NCI-H748 (cell line): ENCODE data around the gene KCNQ1.

Experiments used
- DNase-seq: peaks from one replicate; lab custom pipeline; 2025; ENCODE audit not compliant: unreplicated experiment; lab: John Stamatoyannopoulos, UW

KCNQ1 gene

DNA sequence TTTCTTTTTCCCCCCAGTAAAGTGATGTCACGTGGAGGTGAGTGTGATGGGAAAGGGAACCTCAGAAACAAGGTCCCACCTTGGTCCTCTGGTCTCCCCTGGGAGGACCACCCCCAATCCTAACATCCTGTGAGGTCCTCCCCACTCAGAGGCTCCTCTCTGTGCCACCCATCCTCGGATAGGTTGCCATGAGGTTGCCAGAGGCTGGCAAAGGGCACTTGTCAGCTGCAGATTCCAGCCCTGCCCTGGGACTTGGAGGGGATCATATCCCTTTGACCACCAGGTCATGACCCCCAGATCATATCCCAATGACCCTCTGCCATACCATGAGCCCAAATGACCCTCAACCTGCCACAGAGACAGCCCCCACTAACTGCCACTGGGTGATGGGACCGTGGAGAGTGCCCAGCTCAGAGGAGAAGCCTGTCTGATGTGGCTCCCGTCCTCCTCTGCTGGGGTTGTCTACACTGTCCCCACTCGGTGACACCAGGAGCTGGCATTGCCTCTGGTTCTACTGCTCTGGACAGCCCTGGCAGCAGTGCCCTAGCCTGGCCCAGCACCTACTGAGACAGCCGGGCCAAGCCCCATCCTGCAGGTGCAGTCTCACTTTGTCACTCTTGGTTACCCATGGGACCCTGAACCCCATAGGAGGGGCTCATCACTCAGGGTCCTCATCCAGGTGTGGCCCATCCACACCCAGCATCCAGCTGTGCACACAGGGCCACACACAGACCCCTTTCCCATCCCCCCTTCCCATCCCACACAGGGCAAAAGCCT, 345.2 kb downstream of the KCNQ1 start:
- no peak for DNase-seq

DNA sequence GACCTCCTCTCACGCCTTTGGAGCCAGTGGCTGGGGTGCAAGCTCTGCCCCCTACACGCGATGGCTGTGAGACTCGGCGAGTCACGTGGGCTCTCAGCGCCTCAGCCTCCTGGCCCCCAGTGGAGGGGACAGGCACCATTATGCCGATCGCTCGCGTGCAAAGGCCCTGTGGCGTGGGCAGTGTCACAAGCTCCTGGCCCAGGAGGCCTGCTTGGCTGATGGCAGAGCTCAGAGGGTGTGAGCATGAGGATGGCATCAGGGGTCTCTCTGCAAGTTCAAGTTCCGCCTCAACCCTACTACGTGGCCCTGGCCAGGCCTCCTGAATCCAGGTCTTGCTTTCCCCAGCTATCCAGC, 345.7 kb downstream of the KCNQ1 start:
- no peak for DNase-seq

GRCh38 chr11:2791139-2791520, 346.3 kb downstream of the KCNQ1 start:
- no peak for DNase-seq

DNA sequence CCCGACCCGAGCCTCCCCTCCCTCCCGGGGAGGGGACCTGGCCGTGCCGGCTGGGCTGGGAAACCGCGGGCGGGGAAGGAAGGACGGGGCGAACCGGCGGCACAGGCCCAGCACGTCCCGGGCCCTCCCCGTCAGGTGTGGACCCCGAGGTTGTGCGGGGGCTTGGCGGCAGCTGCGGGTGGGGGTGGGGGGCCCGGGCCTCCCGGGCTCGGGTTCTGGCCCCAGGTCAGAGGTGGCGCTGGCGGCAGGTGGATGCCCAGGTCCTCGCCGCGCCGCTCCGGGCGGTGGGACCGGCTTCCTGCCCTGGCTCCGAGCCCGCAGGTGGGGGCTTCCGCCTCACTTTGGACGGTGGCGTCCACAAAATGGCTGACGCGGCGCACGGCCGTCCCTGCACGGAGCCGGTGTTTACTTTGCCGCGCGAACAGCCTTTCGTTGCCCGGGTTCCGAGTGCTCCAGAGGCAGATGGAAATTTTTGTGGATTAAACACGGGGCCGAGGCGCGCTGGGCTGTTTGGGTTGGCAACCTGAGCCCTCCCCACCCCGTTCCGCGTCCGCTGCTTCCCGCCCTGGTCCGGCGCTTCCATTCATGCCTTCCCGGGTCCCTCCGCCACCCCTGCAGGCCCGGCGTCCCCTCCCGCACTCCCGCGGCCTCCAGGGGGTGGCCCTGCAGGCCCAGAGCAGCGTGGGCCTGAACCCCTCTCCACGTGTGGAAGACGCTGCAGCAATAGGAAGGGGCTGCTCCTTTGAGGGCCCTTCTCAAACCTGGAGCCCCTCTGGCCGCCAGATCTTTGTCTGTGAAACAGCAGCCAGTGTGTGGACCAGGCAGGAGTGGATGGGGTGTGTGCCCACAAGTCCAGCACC, 346.9 kb downstream of the KCNQ1 start:
- peak; percentile 45 for DNase-seq

DNA sequence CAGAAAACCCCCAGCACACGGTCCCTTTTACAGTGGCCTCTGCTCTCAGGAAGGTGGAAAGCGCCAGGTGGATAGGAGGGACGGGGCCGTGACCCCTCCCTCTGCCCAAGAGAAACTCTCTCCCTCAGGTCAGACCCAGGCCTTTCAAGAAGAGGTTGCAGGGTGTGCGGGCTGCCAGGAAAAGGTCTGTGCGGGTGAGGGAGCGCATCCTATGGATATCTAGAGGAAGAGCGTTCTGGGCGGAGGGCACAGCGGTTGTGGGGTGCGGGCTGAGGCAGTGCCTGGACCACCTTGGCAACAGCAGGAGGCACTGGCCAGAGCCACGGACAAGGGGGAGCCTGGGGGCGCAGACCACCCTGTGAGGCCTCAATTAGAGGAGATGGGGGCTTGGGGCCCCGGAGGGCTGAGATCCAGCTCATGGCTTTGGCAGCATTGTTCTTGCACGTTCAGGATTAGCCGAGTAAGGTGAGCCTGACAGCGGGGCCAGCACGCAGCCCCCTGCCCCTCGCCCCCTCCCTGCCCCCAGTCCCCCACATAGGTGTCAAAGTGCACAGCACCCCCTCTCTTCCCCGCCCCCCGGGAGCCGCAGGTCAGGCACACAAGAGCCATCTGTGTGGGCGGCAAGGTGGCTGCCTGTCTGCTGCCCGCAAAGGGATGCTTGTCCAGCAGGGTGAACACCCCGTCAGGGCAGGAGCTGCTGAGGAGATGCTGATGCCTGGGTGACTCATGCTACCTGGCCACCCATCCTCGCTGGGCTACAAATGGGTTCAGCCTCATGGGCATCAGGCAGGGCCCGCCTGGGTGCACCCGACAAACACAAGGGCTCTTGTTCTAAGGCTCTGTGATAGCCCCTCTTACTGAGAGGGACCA, 347.8 kb downstream of the KCNQ1 start:
- DNase-seq, result no peak

GRCh38 chr11:2793701-2794045, 348.9 kb downstream of the KCNQ1 start:
- no peak for DNase-seq

DNA sequence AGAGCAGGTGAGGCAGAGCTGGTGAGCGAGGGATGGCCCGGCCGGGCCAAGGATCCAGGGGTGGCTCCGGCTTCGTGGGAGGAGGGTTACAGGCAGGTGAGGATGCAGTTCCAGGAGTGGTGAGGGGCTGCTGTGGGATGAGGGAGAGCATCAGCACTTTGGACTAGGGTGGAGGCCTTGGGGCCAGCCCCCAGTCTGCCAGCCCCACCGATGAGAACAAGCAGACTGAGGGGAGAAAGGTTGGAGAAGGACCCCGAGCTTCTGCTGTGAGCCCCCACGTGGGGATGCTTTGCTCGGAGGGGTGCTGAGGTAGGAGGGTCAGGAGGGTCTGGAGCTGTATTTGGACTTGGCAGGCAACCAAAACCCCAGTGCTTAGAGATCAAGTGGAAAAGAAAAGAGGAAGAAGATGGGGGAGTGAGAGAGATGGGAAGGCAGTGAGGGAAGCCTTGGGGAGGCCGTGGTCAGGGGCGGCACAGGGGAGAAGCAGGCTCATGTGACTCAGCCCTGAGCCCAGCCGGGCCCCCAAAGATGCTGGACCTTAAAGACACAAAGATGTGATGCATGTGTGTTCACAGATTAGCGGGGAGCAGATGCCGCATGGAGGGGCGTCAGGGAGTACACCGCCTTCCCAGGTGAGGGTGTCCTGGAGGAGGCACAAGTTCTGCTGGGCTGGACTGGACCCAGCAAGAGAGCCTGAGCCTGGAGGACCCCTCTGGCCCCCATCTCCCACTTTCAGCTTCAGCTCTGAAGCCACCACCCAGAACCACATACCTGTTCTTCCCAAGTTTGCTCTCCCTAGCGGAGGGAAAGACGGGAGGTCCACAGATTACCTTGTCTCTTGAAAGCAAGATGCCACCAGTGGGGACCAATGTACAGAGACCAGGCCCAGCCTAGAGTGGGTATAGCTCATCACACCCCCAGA, 349.5 kb downstream of the KCNQ1 start:
- no peak for DNase-seq

GRCh38 chr11:2794968-2795322, 350.1 kb downstream of the KCNQ1 start:
- no peak for DNase-seq

- no peak for DNase-seq
Measured at GRCh38 chr11:2795491-2795991, 350.7 kb downstream of the KCNQ1 start.

GRCh38 chr11:2796091-2796490, 351.3 kb downstream of the KCNQ1 start:
- no peak for DNase-seq

GRCh38 chr11:2796508-2797113, 351.8 kb downstream of the KCNQ1 start:
- no peak for DNase-seq

- DNase-seq, result no peak
Measured at GRCh38 chr11:2797121-2797711, 352.4 kb downstream of the KCNQ1 start.

DNA sequence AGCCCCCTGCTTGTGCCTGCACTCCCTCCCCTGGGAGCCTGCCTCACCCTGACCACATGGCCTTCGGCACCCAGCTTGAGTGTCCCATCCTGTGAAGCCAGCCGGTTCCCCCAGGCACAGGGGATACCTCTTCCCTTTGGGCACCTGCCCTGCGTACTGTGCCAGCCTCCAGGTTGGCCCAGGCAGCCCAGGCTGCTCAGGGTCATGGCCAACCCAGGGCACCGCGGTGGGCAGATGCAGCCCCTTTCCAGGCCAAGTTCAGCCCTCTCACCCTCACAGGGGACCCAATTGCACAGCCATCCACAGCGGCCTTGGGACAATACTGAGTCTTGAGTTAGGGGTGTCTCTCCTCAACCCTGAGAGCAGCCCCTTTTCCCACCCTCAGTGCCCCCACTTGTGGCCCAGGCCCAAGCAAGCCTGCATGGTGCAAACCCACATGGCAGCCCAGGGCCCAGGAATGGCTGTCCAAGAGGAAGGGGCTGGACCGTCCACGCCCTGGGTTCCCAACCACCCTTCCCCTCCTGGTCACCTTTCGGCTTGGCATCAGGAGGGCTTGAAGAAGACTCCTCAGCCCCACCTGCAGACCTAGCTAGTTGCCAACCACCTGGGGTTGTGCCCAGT, 353.0 kb downstream of the KCNQ1 start:
- DNase-seq, result no peak

DNA sequence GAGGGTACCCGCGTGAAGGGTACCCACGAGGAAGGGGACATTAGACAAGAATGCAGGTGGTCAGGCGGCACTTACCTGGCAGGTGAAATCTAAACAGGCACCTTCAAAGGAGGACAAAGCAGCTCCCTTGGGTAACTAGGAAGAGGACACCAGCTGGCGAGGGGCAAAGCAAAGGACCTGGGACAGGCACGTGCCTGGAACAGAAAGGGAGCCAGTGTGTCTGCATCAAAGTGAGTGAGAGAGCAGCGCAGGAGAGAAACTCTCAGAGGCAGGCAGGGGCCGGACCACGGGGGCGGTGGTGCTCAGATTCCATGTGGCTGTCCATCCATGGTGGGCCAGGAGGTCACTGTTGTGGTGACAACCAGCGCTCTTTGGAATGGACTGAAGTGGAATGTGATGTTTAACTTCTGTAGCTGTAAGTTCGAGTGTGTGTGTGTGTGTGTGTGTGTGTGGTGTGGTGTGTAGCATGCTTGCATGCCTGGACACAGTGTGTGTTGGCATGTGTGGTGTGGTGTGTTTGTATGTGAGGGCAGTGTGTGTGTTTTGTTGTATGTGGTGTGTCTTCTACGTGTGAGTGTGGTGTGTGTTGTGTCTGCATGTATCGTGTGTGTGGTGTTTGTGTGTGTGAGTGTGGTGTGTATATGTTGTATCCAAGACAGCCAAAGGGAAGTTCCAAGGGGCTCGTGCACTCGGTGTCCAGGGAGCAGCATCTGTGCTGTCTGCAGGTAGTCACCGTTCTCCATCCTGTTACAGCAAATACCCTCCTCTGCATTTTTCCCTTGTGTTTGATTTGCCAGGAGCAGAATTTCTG, 354.3 kb downstream of the KCNQ1 start:
- no peak for DNase-seq

- DNase-seq, result no peak
Measured at GRCh38 chr11:2799881-2800654, 355.3 kb downstream of the KCNQ1 start.

- no peak for DNase-seq
Measured at GRCh38 chr11:2800655-2801531, 356.1 kb downstream of the KCNQ1 start.
